Endodermal cell (in vitro differentiated cells): Measurements from ENCODE around the gene SP6. TPM values are rescaled to one million over a fixed set of nuclear protein-coding genes. Genes with fewer than 3 reads are reported as not detected.
A peak's percentile ranks its signal among the peaks of the same experiment; 100 is the strongest.

Experiments
- DNase-seq: peaks from one replicate; pipeline ENCODE4 v3.0.0-alpha.2; 2017
- H3K27ac ChIP-seq: 2 replicates; pipeline ENCODE4 v1.5.1; 2013; ENCODE audit warnings: mild to moderate bottlenecking, low read depth, low read length, moderate library complexity
- H3K27me3 ChIP-seq: 2 replicates; pipeline ENCODE4 v1.6.1; 2013; ENCODE audit warnings: mild to moderate bottlenecking, low read length, moderate library complexity; ENCODE audit not compliant: insufficient read depth, control insufficient read depth, poor library complexity, severe bottlenecking
- H3K36me3 ChIP-seq: 2 replicates; pipeline ENCODE4 v1.7.0; 2013; ENCODE audit warnings: mild to moderate bottlenecking, low read length, moderate library complexity; ENCODE audit not compliant: control insufficient read depth, insufficient read depth
- H3K4me1 ChIP-seq: one replicate; pipeline ENCODE4 v1.7.0; 2013; ENCODE audit warnings: low read length; ENCODE audit not compliant: control insufficient read depth, insufficient read depth
- H3K4me3 ChIP-seq: 2 replicates; pipeline ENCODE4 v1.5.1; 2013; ENCODE audit warnings: mild to moderate bottlenecking, low read length, moderate library complexity
- H3K9ac ChIP-seq: 2 replicates; pipeline ENCODE4 v1.6.1; 2013; ENCODE audit warnings: mild to moderate bottlenecking, low read length, moderate library complexity; ENCODE audit not compliant: poor library complexity, severe bottlenecking; ENCODE audit errors: extremely low read depth
- H3K9me3 ChIP-seq: 2 replicates; pipeline ENCODE4 v1.6.1; 2013; ENCODE audit warnings: mild to moderate bottlenecking, low read length, moderate library complexity; ENCODE audit not compliant: control insufficient read depth
- H3K27ac Mint-ChIP-seq: 2 replicates; pipeline ENCODE4 v1.8.0; 2020; ENCODE audit warnings: mixed read lengths
- H3K27me3 Mint-ChIP-seq: 2 replicates; pipeline ENCODE4 v1.8.0; 2021; ENCODE audit warnings: mild to moderate bottlenecking, mixed read lengths; ENCODE audit not compliant: insufficient read depth
- H3K36me3 Mint-ChIP-seq: 2 replicates; pipeline ENCODE4 v1.8.0; 2020; ENCODE audit warnings: low read depth, mixed read lengths
- H3K4me1 Mint-ChIP-seq: 2 replicates; pipeline ENCODE4 v1.8.0; 2020; ENCODE audit warnings: mixed read lengths
- H3K4me3 Mint-ChIP-seq: 2 replicates; pipeline ENCODE4 v1.8.0; 2020; ENCODE audit warnings: mild to moderate bottlenecking, moderate library complexity, mixed read lengths
- H3K9me3 Mint-ChIP-seq: 2 replicates; pipeline ENCODE4 v1.8.0; 2020; ENCODE audit warnings: mild to moderate bottlenecking, mixed read lengths
- CTCF ChIP-seq: fragments of 200-600 bp; sonication (generic); conservative IDR thresholded peaks from 2 replicates; pipeline ENCODE4 v1.5.0; 2021; ENCODE audit warnings: antibody characterized with exemption, mild to moderate bottlenecking
- WGBS, 2 experiments: methylation state at CpG; one replicate each; pipeline versions ENCODE4 v1.1.5 to v1.1.7; 2013; ENCODE audit warnings: missing lambda C conversion rate in 2 of 2, mixed read lengths in 1 of 2; ENCODE audit not compliant: insufficient coverage in 1 of 2, insufficient read length in 1 of 2; 5-methylcytosine and 5-hydroxymethylcytosine counted together
- total RNA-seq, 2 donors: library from RNA; stranded (reverse); fragmentation: NEBNext Ultra II Directional in 1 of 2; extraction: Animal tissue kit (Norgen Biotek cat#: 25700) in 1 of 2; gene quantifications; 2 replicates in 1 of 2; 3 replicates in 1 of 2; pipeline ENCODE4 v1.2.1, GENCODE V29; 2021

SP6 gene
- total RNA-seq, 2 donors from 2014 or later, result 3.1 to 3.7 TPM

DNA sequence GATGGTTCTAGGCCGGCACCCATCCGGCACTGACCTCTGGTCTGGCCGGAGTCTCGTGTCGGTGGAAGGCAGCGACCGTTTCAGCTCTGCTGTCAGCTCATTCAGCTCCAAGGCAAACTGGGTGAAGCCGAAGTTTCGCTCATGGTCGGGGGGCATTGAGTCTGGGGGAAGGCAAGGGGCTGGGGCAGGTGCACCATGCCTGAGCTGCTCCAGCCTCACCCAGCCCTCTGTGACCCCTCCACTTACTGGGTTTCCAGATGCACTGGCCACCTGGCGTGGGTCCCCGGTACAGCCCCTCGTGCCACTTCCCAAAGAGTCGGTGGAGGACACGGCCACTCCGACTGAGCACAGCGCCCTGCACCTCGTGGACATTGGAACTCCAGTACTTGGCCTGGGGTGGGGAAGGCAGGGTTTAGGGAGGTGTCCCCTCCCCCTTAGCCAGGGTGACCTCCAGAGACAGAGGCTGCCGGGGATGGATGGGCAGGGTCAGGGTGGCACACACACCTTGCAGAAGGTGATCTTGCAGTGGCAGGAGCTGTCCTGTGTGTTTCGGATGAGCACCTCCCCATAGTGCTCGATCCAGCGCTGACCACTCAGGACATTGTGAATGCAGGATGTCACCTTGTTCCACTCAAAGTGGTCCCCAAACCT, 42.0 kb downstream of the SP6 start:
- Mint-ChIP-seq H3K4me1 (peaks cover 2% of the 10 kb centered on the region), H3K4me3 (no peak overlapping the region), H3K9me3 (no peaks in the 10 kb centered on the region), H3K36me3 (peaks cover 14% of the 10 kb centered on the region), H3K27me3 (peaks cover 1% of the 10 kb centered on the region), H3K27ac (no peak overlapping the region)
- peak; percentile 20 for DNase-seq
- Histone ChIP-seq H3K27ac (no peak overlapping the region), H3K9ac (no peak overlapping the region), H3K4me3 (no peak overlapping the region), H3K27me3 (no peaks in the 10 kb centered on the region), H3K4me1 (no peaks in the 10 kb centered on the region), H3K36me3 (peaks cover 12% of the 10 kb centered on the region), H3K9me3 (no peaks in the 10 kb centered on the region)
- 92 to 94% methylated on average over 10 to 22 of the region's 22 CpGs for WGBS, 2 experiments
- no peak for TF ChIP-seq CTCF

GRCh38 chr17:47808036-47808829, 42.7 kb downstream of the SP6 start:
- peaks cover 3% of the 10 kb centered on the region for H3K27me3 Mint-ChIP-seq
- peak; percentile 36 for DNase-seq
- peaks cover 14% of the 10 kb centered on the region for H3K36me3 Mint-ChIP-seq
- Histone ChIP-seq H3K27me3 (no peaks in the 10 kb centered on the region), H3K4me1 (no peaks in the 10 kb centered on the region), H3K4me3 (no peak overlapping the region), H3K27ac (no peak overlapping the region), H3K9ac (no peak overlapping the region), H3K36me3 (peaks cover 12% of the 10 kb centered on the region), H3K9me3 (no peaks in the 10 kb centered on the region)
- no peak for TF ChIP-seq CTCF
- peaks cover 2% of the 10 kb centered on the region for H3K4me1 Mint-ChIP-seq
- H3K4me3 Mint-ChIP-seq, result no peak overlapping the region
- no peaks in the 10 kb centered on the region for H3K9me3 Mint-ChIP-seq
- WGBS, 2 experiments, result 89 to 97% methylated on average over 10 to 20 of the region's 20 CpGs
- no peak overlapping the region for H3K27ac Mint-ChIP-seq

- H3K9me3 ChIP-seq, result no peaks in the 10 kb centered on the region
- Mint-ChIP-seq H3K9me3 (no peaks in the 10 kb centered on the region), H3K4me3 (no peak overlapping the region), H3K36me3 (peaks cover 14% of the 10 kb centered on the region), H3K27me3 (peaks cover 3% of the 10 kb centered on the region), H3K4me1 (peaks cover 2% of the 10 kb centered on the region), H3K27ac (no peak overlapping the region)
- H3K4me1 ChIP-seq, result no peaks in the 10 kb centered on the region
- H3K36me3 ChIP-seq, result peaks cover 12% of the 10 kb centered on the region
- no peak overlapping the region for H3K9ac ChIP-seq
- H3K27me3 ChIP-seq, result no peaks in the 10 kb centered on the region
- DNase-seq, result peak; percentile 38
- H3K4me3 ChIP-seq, result no peak overlapping the region
- no peak overlapping the region for H3K27ac ChIP-seq
- WGBS, 2 experiments, result 87 to 94% methylated on average over 3 to 10 of the region's 11 CpGs
- no peak for TF ChIP-seq CTCF
Measured at GRCh38 chr17:47807421-47807820, 43.5 kb downstream of the SP6 start.
